K562 (cell line): ENCODE data around the gene CECR2.

Experiments
- GABPB2 ChIP-seq: fragments of 250-450 bp; sonication (Bioruptor Pico); conservative IDR thresholded peaks from 2 replicates; pipeline ENCODE4 v1.5.1; 2021; ENCODE audit warnings: mild to moderate bottlenecking
- GTF2E2 ChIP-seq: fragments of 200-800 bp; sonication (Bioruptor generic); IDR thresholded peaks from 2 replicates; pipeline ENCODE4 v1.6.1; 2016; ENCODE audit warnings: missing genetic modification characterization, missing compliant biosample characterization
- HMG20A ChIP-seq: fragments of 450-650 bp; formaldehyde crosslinking; conservative IDR thresholded peaks from 2 replicates; pipeline ENCODE4 v1.4.0; 2020; ENCODE audit warnings: mild to moderate bottlenecking, mixed read lengths
- MYC ChIP-seq, 2 experiments: fragments of 250-450 bp in 1 of 2; sonication (Bioruptor Pico) in 1 of 2; IDR thresholded peaks; 2 replicates each; pipeline versions ENCODE4 v1.5.1 to v1.6.1; 2012 to 2021; ENCODE audit warnings: low read depth in 2 of 2, borderline replicate concordance in 1 of 2, improper control_type of control experiment in 1 of 2, low read length in 1 of 2, mild to moderate bottlenecking in 1 of 2, moderate library complexity in 1 of 2
- POLR2A ChIP-seq: fragments of 450-650 bp; conservative IDR thresholded peaks from 2 replicates; pipeline ENCODE4 v1.6.1; 2016
- POLR2AphosphoS5 ChIP-seq: IDR thresholded peaks from 2 replicates; pipeline ENCODE4 v1.6.1; 2011; ENCODE audit warnings: mild to moderate bottlenecking, low read depth, low read length, moderate library complexity; ENCODE audit not compliant: control insufficient read depth, insufficient read depth
- SIX5 ChIP-seq, 2 experiments: IDR thresholded peaks; 2 replicates each; pipeline ENCODE4 v1.6.1; 2011; ENCODE audit warnings: low read length in 2 of 2, borderline replicate concordance in 1 of 2, low read depth in 1 of 2, mild to moderate bottlenecking in 1 of 2, moderate library complexity in 1 of 2; ENCODE audit not compliant: insufficient read depth in 1 of 2
- SREBF1 ChIP-seq: fragments of 150-350 bp; IDR thresholded peaks from 2 replicates; pipeline ENCODE4 v1.6.1; 2014; ENCODE audit warnings: antibody characterized with exemption, low read depth, low read length, borderline replicate concordance
- STAT5B ChIP-seq: fragments of 250-450 bp; sonication (Bioruptor Pico); IDR thresholded peaks from 2 replicates; pipeline ENCODE4 v1.8.0; 2021; ENCODE audit warnings: mild to moderate bottlenecking, inconsistent platforms
- ZNF12 ChIP-seq: sonication (generic); formaldehyde crosslinking; IDR thresholded peaks from 2 replicates; pipeline ENCODE4 v1.4.0; 2020; ENCODE audit warnings: mild to moderate bottlenecking, missing genetic modification reagents
- ZNF282 ChIP-seq: sonication (generic); formaldehyde crosslinking; IDR thresholded peaks from 2 replicates; pipeline ENCODE4 v1.8.1; 2023; ENCODE audit warnings: missing genetic modification reagents
- ZNF695 ChIP-seq: fragments of 450-650 bp; formaldehyde crosslinking; IDR thresholded peaks from 2 replicates; pipeline ENCODE4 v1.4.0; 2020; ENCODE audit warnings: mild to moderate bottlenecking, moderate library complexity
- TF ChIP-seq, protein P1 (sequence below): sonication (generic); formaldehyde crosslinking; IDR thresholded peaks from 2 replicates; pipeline ENCODE4 v1.9.0; 2022; ENCODE audit warnings: mild to moderate bottlenecking, missing genetic modification reagents
- TF ChIP-seq, protein P2 (sequence below), 3 experiments: IDR thresholded peaks in 2 of 3; conservative IDR thresholded peaks in 1 of 3; 2 replicates each; pipeline ENCODE4 v1.5.1; 2011 to 2012; ENCODE audit warnings: low read length in 3 of 3, mild to moderate bottlenecking in 3 of 3, control low read depth in 2 of 3, improper control_type of control experiment in 1 of 3, inconsistent platforms in 1 of 3, low read depth in 1 of 3, mixed read lengths in 1 of 3, moderate library complexity in 1 of 3; ENCODE audit not compliant: insufficient read depth in 2 of 3

DNA sequence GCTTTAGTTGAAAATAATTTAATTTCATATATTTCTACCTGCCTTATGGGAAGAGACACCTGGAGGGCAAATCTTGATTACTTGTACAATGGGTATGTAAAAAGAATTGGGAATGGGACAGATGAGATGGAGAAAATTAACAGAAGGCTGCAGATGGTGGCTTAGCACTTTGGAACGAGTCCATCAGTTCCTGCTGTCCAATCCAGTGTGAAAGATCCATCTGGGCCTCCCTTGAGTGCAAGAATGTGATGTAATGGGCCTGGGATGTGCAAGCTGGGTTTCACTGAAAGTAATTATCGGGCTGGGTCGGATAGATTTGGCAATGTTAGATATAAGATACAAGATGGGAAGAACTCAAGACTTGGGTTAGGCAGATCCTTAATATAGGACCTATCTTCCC lies 42.0 kb downstream of the CECR2 start:
- TF ChIP-seq GTF2E2 (tag) (no peak), POLR2AphosphoS5 (no peak), GABPB2 (CRISPR knock-in tag) (no peak), MYC (IDR thresholded peaks at IDR 0.05; ENCODE audit: low read depth, low read length) (no peak), MYC (CRISPR knock-in tag; IDR thresholded peaks at IDR 0.05; ENCODE audit: borderline replicate concordance, low read depth) (no peak), POLR2A (no peak), SREBF1 (no peak), ZNF282 (CRISPR knock-in tag) (no peak), STAT5B (CRISPR knock-in tag) (no peak), SIX5 (IDR thresholded peaks at IDR 0.05; ENCODE audit: borderline replicate concordance in 1 of 2, insufficient read depth in 1 of 2, low read depth in 1 of 2, low read length in 2 of 2) (no peak), ZNF12 (CRISPR knock-in tag) (no peak), HMG20A (CRISPR knock-in tag) (no peak), ZNF695 (CRISPR knock-in tag) (no peak)
- TF ChIP-seq, protein P1, sequence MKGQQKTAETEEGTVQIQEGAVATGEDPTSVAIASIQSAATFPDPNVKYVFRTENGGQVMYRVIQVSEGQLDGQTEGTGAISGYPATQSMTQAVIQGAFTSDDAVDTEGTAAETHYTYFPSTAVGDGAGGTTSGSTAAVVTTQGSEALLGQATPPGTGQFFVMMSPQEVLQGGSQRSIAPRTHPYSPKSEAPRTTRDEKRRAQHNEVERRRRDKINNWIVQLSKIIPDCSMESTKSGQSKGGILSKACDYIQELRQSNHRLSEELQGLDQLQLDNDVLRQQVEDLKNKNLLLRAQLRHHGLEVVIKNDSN (CRISPR knock-in tag), result no peak
- TF ChIP-seq, protein P2, sequence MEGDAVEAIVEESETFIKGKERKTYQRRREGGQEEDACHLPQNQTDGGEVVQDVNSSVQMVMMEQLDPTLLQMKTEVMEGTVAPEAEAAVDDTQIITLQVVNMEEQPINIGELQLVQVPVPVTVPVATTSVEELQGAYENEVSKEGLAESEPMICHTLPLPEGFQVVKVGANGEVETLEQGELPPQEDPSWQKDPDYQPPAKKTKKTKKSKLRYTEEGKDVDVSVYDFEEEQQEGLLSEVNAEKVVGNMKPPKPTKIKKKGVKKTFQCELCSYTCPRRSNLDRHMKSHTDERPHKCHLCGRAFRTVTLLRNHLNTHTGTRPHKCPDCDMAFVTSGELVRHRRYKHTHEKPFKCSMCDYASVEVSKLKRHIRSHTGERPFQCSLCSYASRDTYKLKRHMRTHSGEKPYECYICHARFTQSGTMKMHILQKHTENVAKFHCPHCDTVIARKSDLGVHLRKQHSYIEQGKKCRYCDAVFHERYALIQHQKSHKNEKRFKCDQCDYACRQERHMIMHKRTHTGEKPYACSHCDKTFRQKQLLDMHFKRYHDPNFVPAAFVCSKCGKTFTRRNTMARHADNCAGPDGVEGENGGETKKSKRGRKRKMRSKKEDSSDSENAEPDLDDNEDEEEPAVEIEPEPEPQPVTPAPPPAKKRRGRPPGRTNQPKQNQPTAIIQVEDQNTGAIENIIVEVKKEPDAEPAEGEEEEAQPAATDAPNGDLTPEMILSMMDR (IDR thresholded peaks at IDR 0.05 in 2 of 3, conservative IDR thresholded peaks at IDR 0.05 in 1 of 3; ENCODE audit: insufficient read depth in 2 of 3, low read depth in 1 of 3, low read length in 3 of 3), result no peak
